Immature natural killer cell (primary cell): ENCODE measurements around the gene ZNF827. TPM values are rescaled to one million over a fixed set of nuclear protein-coding genes. Genes with fewer than 3 reads are reported as not detected.

Experiments
- DNase-seq, 3 donors: peaks; one replicate each; pipeline ENCODE4 v3.0.0; 2022; ENCODE audit warnings: mixed read lengths in 1 of 3
- H3K27ac Mint-ChIP-seq, 6 donors: one replicate each; pipeline ENCODE4 v1.8.0; 2020; ENCODE audit warnings: mixed read lengths in 6 of 6, mild to moderate bottlenecking in 5 of 6, inconsistent platforms in 4 of 6, moderate library complexity in 3 of 6
- H3K27me3 Mint-ChIP-seq, 3 donors: one replicate each; pipeline ENCODE4 v1.8.0; 2020 to 2021; ENCODE audit warnings: low read depth in 3 of 3, mild to moderate bottlenecking in 3 of 3, mixed read lengths in 3 of 3, moderate library complexity in 3 of 3, inconsistent platforms in 1 of 3
- H3K36me3 Mint-ChIP-seq, 3 donors: one replicate each; pipeline ENCODE4 v1.8.0; 2020; ENCODE audit warnings: mixed read lengths in 3 of 3, inconsistent platforms in 2 of 3, mild to moderate bottlenecking in 2 of 3
- H3K4me1 Mint-ChIP-seq, 2 donors: one replicate each; pipeline ENCODE4 v1.8.0; 2020; ENCODE audit warnings: inconsistent platforms in 2 of 2, mild to moderate bottlenecking in 2 of 2, mixed read lengths in 2 of 2, moderate library complexity in 1 of 2
- H3K4me3 Mint-ChIP-seq, 5 donors: one replicate each; pipeline ENCODE4 v1.8.0; 2020; ENCODE audit warnings: mild to moderate bottlenecking in 5 of 5, mixed read lengths in 5 of 5, inconsistent platforms in 3 of 5, moderate library complexity in 3 of 5
- H3K9me3 Mint-ChIP-seq, 6 donors: one replicate each; pipeline ENCODE4 v1.8.0; 2020; ENCODE audit warnings: mild to moderate bottlenecking in 6 of 6, mixed read lengths in 6 of 6, inconsistent platforms in 4 of 6, moderate library complexity in 3 of 6
- polyA plus RNA-seq, 3 donors: library from polyadenylated mRNA; unstranded; fragments of 300-500 nt; fragmentation: Illumina TruSeq; gene quantifications; one replicate each; pipeline ENCODE4 v1.2.3, GENCODE V29; 2021

The ZNF827 gene
- polyA plus RNA-seq: 1 to 10 TPM; 1.5 to 4.6 (median 1.7) TPM

- Mint-ChIP-seq H3K4me1 (peaks cover 22 to 33% of the 10 kb centered on the region in 2 donors), H3K9me3 (no peaks in the 10 kb centered on the region), H3K36me3 (no peaks in the 10 kb centered on the region), H3K27me3 (peaks cover 21 to 29% (median 21%) of the 10 kb centered on the region in 3 donors), H3K4me3 (peak within 1 kb of the TSS; percentile 90 to 99 (median 95)), H3K27ac (peak within 1 kb of the TSS; percentile 86 to 97 (median 95))
- peak; percentile 71 to 79 (median 73) for DNase-seq
These were observed at the start of gene ZNF827 for GRCh38 chr4:145938618-145939440. Gene ZNF827, minus strand, starts transcription at chr4:145938823. Its CDS starts 416 bp downstream, at chr4:145938407.

- no peaks in the 10 kb centered on the region for H3K4me1 Mint-ChIP-seq
- H3K36me3 Mint-ChIP-seq: no peaks in the 10 kb centered on the region
- peaks cover 0 to 8% (median 3%) of the 10 kb centered on the region in 3 donors for H3K27me3 Mint-ChIP-seq
- H3K27ac Mint-ChIP-seq: no peak overlapping the region
- H3K4me3 Mint-ChIP-seq: no peak overlapping the region
- DNase-seq: no peak
- no peaks in the 10 kb centered on the region for H3K9me3 Mint-ChIP-seq
These were observed 45.9 kb upstream of the ZNF827 start for GRCh38 chr4:145984563-145984962.

- no peak overlapping the region for H3K4me3 Mint-ChIP-seq
- DNase-seq: no peak
- H3K27ac Mint-ChIP-seq: no peak overlapping the region
- H3K36me3 Mint-ChIP-seq: no peaks in the 10 kb centered on the region
- no peaks in the 10 kb centered on the region for H3K9me3 Mint-ChIP-seq
- H3K4me1 Mint-ChIP-seq: no peaks in the 10 kb centered on the region
- peaks cover 0 to 6% (median 3%) of the 10 kb centered on the region in 3 donors for H3K27me3 Mint-ChIP-seq
These were observed 44.2 kb upstream of the ZNF827 start for GRCh38 chr4:145982791-145983190.

- no peaks in the 10 kb centered on the region for H3K36me3 Mint-ChIP-seq
- H3K27me3 Mint-ChIP-seq: peaks cover 3 to 14% (median 4%) of the 10 kb centered on the region in 3 donors
- DNase-seq: no peak
- H3K4me3 Mint-ChIP-seq: no peak overlapping the region
- H3K27ac Mint-ChIP-seq: no peak overlapping the region
- no peaks in the 10 kb centered on the region for H3K9me3 Mint-ChIP-seq
- H3K4me1 Mint-ChIP-seq: no peaks in the 10 kb centered on the region
These were observed 40.5 kb upstream of the ZNF827 start for GRCh38 chr4:145979160-145979559.

- peaks cover 4 to 16% (median 5%) of the 10 kb centered on the region in 3 donors for H3K27me3 Mint-ChIP-seq
- H3K4me3 Mint-ChIP-seq: no peak overlapping the region
- no peak overlapping the region for H3K27ac Mint-ChIP-seq
- no peak for DNase-seq
- H3K9me3 Mint-ChIP-seq: no peaks in the 10 kb centered on the region
- no peaks in the 10 kb centered on the region for H3K36me3 Mint-ChIP-seq
- no peaks in the 10 kb centered on the region for H3K4me1 Mint-ChIP-seq
These were observed 38.1 kb upstream of the ZNF827 start for GRCh38 chr4:145976680-145977079.

- H3K4me1 Mint-ChIP-seq: no peaks in the 10 kb centered on the region
- H3K9me3 Mint-ChIP-seq: peaks cover 0 to 5% (median 0%) of the 10 kb centered on the region in 6 donors
These were observed 21.4 kb upstream of the ZNF827 start for GRCh38 chr4:145960012-145960411.

GRCh38 chr4:145957302-145957701 is 18.7 kb upstream of the ZNF827 start:
- DNase-seq: no peak
- Mint-ChIP-seq H3K36me3 (no peaks in the 10 kb centered on the region), H3K27me3 (peaks cover 2 to 6% (median 5%) of the 10 kb centered on the region in 3 donors)

More at GRCh38 chr4:145960012-145960411, 21.4 kb upstream of the ZNF827 start:
- no peak for DNase-seq
- Mint-ChIP-seq H3K27ac (no peak overlapping the region), H3K36me3 (no peaks in the 10 kb centered on the region), H3K4me3 (no peak overlapping the region), H3K27me3 (peaks cover 7 to 13% (median 8%) of the 10 kb centered on the region in 3 donors)

GRCh38 chr4:145956288-145956890 is 17.8 kb upstream of the ZNF827 start:
- Mint-ChIP-seq H3K4me1 (no peaks in the 10 kb centered on the region), H3K9me3 (no peaks in the 10 kb centered on the region), H3K27ac (no peak overlapping the region), H3K27me3 (peaks cover 2 to 7% (median 6%) of the 10 kb centered on the region in 3 donors), H3K36me3 (no peaks in the 10 kb centered on the region), H3K4me3 (no peak overlapping the region)
- peak; percentile 13 to 39 (median 34) for DNase-seq

More at GRCh38 chr4:145957302-145957701, 18.7 kb upstream of the ZNF827 start:
- H3K4me1 Mint-ChIP-seq: no peaks in the 10 kb centered on the region
- H3K27ac Mint-ChIP-seq: no peak overlapping the region
- H3K4me3 Mint-ChIP-seq: no peak overlapping the region
- H3K9me3 Mint-ChIP-seq: no peaks in the 10 kb centered on the region

GRCh38 chr4:145954924-145955339 is 16.3 kb upstream of the ZNF827 start:
- Mint-ChIP-seq H3K9me3 (no peaks in the 10 kb centered on the region), H3K27ac (no peak overlapping the region), H3K36me3 (no peaks in the 10 kb centered on the region), H3K27me3 (peaks cover 2 to 9% (median 6%) of the 10 kb centered on the region in 3 donors), H3K4me3 (no peak overlapping the region), H3K4me1 (no peaks in the 10 kb centered on the region)
- no peak for DNase-seq

GRCh38 chr4:145951931-145952330 is 13.3 kb upstream of the ZNF827 start:
- DNase-seq: no peak

GRCh38 chr4:145945431-145946155 is 7.0 kb upstream of the ZNF827 start:
- no peak for DNase-seq

More at GRCh38 chr4:145951931-145952330, 13.3 kb upstream of the ZNF827 start:
- H3K9me3 Mint-ChIP-seq: no peaks in the 10 kb centered on the region
- H3K27ac Mint-ChIP-seq: no peak overlapping the region
- H3K4me3 Mint-ChIP-seq: no peak overlapping the region
- H3K27me3 Mint-ChIP-seq: peaks cover 2 to 10% (median 2%) of the 10 kb centered on the region in 3 donors
- H3K36me3 Mint-ChIP-seq: no peaks in the 10 kb centered on the region
- no peaks in the 10 kb centered on the region for H3K4me1 Mint-ChIP-seq

GRCh38 chr4:145944886-145945285 is 6.3 kb upstream of the ZNF827 start:
- no peak for DNase-seq
- no peak overlapping the region for H3K4me3 Mint-ChIP-seq
- H3K27ac Mint-ChIP-seq: no peak overlapping the region
- H3K27me3 Mint-ChIP-seq: peaks cover 0 to 2% (median 1%) of the 10 kb centered on the region in 3 donors
- no peaks in the 10 kb centered on the region for H3K9me3 Mint-ChIP-seq
- no peaks in the 10 kb centered on the region for H3K4me1 Mint-ChIP-seq
- H3K36me3 Mint-ChIP-seq: no peaks in the 10 kb centered on the region

More at GRCh38 chr4:145945431-145946155, 7.0 kb upstream of the ZNF827 start:
- H3K36me3 Mint-ChIP-seq: no peaks in the 10 kb centered on the region
- H3K4me1 Mint-ChIP-seq: no peaks in the 10 kb centered on the region
- H3K9me3 Mint-ChIP-seq: no peaks in the 10 kb centered on the region
- H3K27ac Mint-ChIP-seq: no peak overlapping the region
- H3K27me3 Mint-ChIP-seq: peaks cover 0 to 2% (median 1%) of the 10 kb centered on the region in 3 donors
- H3K4me3 Mint-ChIP-seq: no peak overlapping the region

- Mint-ChIP-seq H3K27ac (peak overlapping the region in 2 of 6 donors; percentile 86 to 97), H3K27me3 (peaks cover 21 to 29% (median 21%) of the 10 kb centered on the region in 3 donors), H3K4me1 (peaks cover 21 to 26% of the 10 kb centered on the region in 2 donors), H3K9me3 (no peaks in the 10 kb centered on the region), H3K4me3 (no peak overlapping the region), H3K36me3 (no peaks in the 10 kb centered on the region)
- DNase-seq: no peak
These were observed 1.2 kb upstream of the ZNF827 start for GRCh38 chr4:145939856-145940255.
